ENCODE data around the gene UBALD2. TPM values are rescaled to one million over a fixed set of nuclear protein-coding genes. Genes with fewer than 3 reads are reported as not detected.
"Not testable (repeated sequence)": the region's sequence is repeated elsewhere in the genome, so short reads cannot be mapped to it uniquely, and the experiment has no call there.

The UBALD2 gene
- total RNA-seq, 1 donor = 35.3 TPM

GRCh38 chr17:76240461-76241203 lies 24.5 kb upstream of the UBALD2 start, which contains the start of gene RNF157:
RNF157 (minus strand) TSS chr17:76240493; CDS start chr17:76240240, 253 bp downstream.
- Histone ChIP-seq H3K4me1 (ENCODE audit: insufficient read depth, low read length) (peaks cover 32% of the 10 kb centered on the region), H3K9me3 (ENCODE audit: low read depth, low read length) (no peaks in the 10 kb centered on the region), H3K4me3 (ENCODE audit: low read length) (peak within 1 kb of the TSS; percentile 52), H3K27me3 (ENCODE audit: insufficient read depth, low read length) (peaks cover 52% of the 10 kb centered on the region)

- Histone ChIP-seq H3K4me1 (ENCODE audit: insufficient read depth, low read length) (peaks cover 37% of the 10 kb centered on the region), H3K9me3 (ENCODE audit: low read depth, low read length) (no peaks in the 10 kb centered on the region), H3K4me3 (ENCODE audit: low read length) (peak overlapping the region; percentile 52), H3K27me3 (ENCODE audit: insufficient read depth, low read length) (peaks cover 52% of the 10 kb centered on the region)
Measured at GRCh38 chr17:76241204-76241538, 24.0 kb upstream of the UBALD2 start.

- no peak overlapping the region for H3K4me3 ChIP-seq (ENCODE audit: low read length)
Measured at GRCh38 chr17:76241691-76242255, 23.4 kb upstream of the UBALD2 start.

GRCh38 chr17:76243826-76244679 lies 21.1 kb upstream of the UBALD2 start:
- Histone ChIP-seq H3K4me1 (ENCODE audit: insufficient read depth, low read length) (peaks cover 59% of the 10 kb centered on the region), H3K27me3 (ENCODE audit: insufficient read depth, low read length) (peaks cover 38% of the 10 kb centered on the region), H3K9me3 (ENCODE audit: low read depth, low read length) (no peaks in the 10 kb centered on the region), H3K4me3 (ENCODE audit: low read length) (no peak overlapping the region)

More at GRCh38 chr17:76241691-76242255, 23.4 kb upstream of the UBALD2 start:
- Histone ChIP-seq H3K9me3 (ENCODE audit: low read depth, low read length) (no peaks in the 10 kb centered on the region), H3K27me3 (ENCODE audit: insufficient read depth, low read length) (peaks cover 52% of the 10 kb centered on the region), H3K4me1 (ENCODE audit: insufficient read depth, low read length) (peaks cover 43% of the 10 kb centered on the region)

GRCh38 chr17:76244721-76245120 lies 20.4 kb upstream of the UBALD2 start:
- peaks cover 34% of the 10 kb centered on the region for H3K27me3 ChIP-seq (ENCODE audit: insufficient read depth, low read length)
- not testable (repeated sequence) for H3K9me3 ChIP-seq (ENCODE audit: low read depth, low read length); H3K4me3 ChIP-seq (ENCODE audit: low read length)
- H3K4me1 ChIP-seq (ENCODE audit: insufficient read depth, low read length) = peaks cover 56% of the 10 kb centered on the region

GRCh38 chr17:76246080-76247066 lies 18.8 kb upstream of the UBALD2 start:
- Histone ChIP-seq H3K4me1 (ENCODE audit: insufficient read depth, low read length) (peaks cover 59% of the 10 kb centered on the region), H3K27me3 (ENCODE audit: insufficient read depth, low read length) (peaks cover 26% of the 10 kb centered on the region), H3K9me3 (ENCODE audit: low read depth, low read length) (no peaks in the 10 kb centered on the region), H3K4me3 (ENCODE audit: low read length) (no peak overlapping the region)

- peaks cover 16% of the 10 kb centered on the region for H3K27me3 ChIP-seq (ENCODE audit: insufficient read depth, low read length)
- H3K9me3 ChIP-seq (ENCODE audit: low read depth, low read length) = no peaks in the 10 kb centered on the region
- H3K4me3 ChIP-seq (ENCODE audit: low read length) = no peak overlapping the region
- peaks cover 64% of the 10 kb centered on the region for H3K4me1 ChIP-seq (ENCODE audit: insufficient read depth, low read length)
Measured at GRCh38 chr17:76247304-76247703, 17.8 kb upstream of the UBALD2 start.

- Histone ChIP-seq H3K4me1 (ENCODE audit: insufficient read depth, low read length) (peaks cover 73% of the 10 kb centered on the region), H3K9me3 (ENCODE audit: low read depth, low read length) (no peaks in the 10 kb centered on the region), H3K27me3 (ENCODE audit: insufficient read depth, low read length) (peaks cover 10% of the 10 kb centered on the region), H3K4me3 (ENCODE audit: low read length) (no peak overlapping the region)
Measured at GRCh38 chr17:76248013-76248782, 16.9 kb upstream of the UBALD2 start.

- no peaks in the 10 kb centered on the region for H3K27me3 ChIP-seq (ENCODE audit: insufficient read depth, low read length)
- no peaks in the 10 kb centered on the region for H3K9me3 ChIP-seq (ENCODE audit: low read depth, low read length)
- no peak overlapping the region for H3K4me3 ChIP-seq (ENCODE audit: low read length)
- peaks cover 67% of the 10 kb centered on the region for H3K4me1 ChIP-seq (ENCODE audit: insufficient read depth, low read length)
Measured at GRCh38 chr17:76250141-76250540, 15.0 kb upstream of the UBALD2 start.

GRCh38 chr17:76251478-76252039 lies 13.6 kb upstream of the UBALD2 start:
- H3K4me3 ChIP-seq (ENCODE audit: low read length) = no peak overlapping the region
- H3K4me1 ChIP-seq (ENCODE audit: insufficient read depth, low read length) = peaks cover 67% of the 10 kb centered on the region

GRCh38 chr17:76252040-76252954 lies 12.9 kb upstream of the UBALD2 start:
- Histone ChIP-seq H3K4me1 (ENCODE audit: insufficient read depth, low read length) (peaks cover 61% of the 10 kb centered on the region), H3K9me3 (ENCODE audit: low read depth, low read length) (no peaks in the 10 kb centered on the region), H3K4me3 (ENCODE audit: low read length) (peak overlapping the region; percentile 7), H3K27me3 (ENCODE audit: insufficient read depth, low read length) (no peaks in the 10 kb centered on the region)

More at GRCh38 chr17:76251478-76252039, 13.6 kb upstream of the UBALD2 start:
- Histone ChIP-seq H3K27me3 (ENCODE audit: insufficient read depth, low read length) (no peaks in the 10 kb centered on the region), H3K9me3 (ENCODE audit: low read depth, low read length) (no peaks in the 10 kb centered on the region)

GRCh38 chr17:76252967-76253766 lies 12.0 kb upstream of the UBALD2 start:
- Histone ChIP-seq H3K4me1 (ENCODE audit: insufficient read depth, low read length) (peaks cover 53% of the 10 kb centered on the region), H3K4me3 (ENCODE audit: low read length) (peak overlapping the region; percentile 7)
- not testable (repeated sequence) for H3K9me3 ChIP-seq (ENCODE audit: low read depth, low read length); H3K27me3 ChIP-seq (ENCODE audit: insufficient read depth, low read length)
